ENCODE results near the gene STK32A.

- TF ChIP-seq POLR2A (IDR thresholded peaks at IDR 0.05; ENCODE audit: low read length) (no peak), GATA1 (IDR thresholded peaks at IDR 0.05; ENCODE audit: low read depth, low read length) (no peak)
These were observed 52.3 kb downstream of the STK32A start for GRCh38 chr5:147287110-147287509.

Data from erythroblast (primary cell).